ENCODE measurements around the gene ALDH1A3.

Gene ALDH1A3

DNA sequence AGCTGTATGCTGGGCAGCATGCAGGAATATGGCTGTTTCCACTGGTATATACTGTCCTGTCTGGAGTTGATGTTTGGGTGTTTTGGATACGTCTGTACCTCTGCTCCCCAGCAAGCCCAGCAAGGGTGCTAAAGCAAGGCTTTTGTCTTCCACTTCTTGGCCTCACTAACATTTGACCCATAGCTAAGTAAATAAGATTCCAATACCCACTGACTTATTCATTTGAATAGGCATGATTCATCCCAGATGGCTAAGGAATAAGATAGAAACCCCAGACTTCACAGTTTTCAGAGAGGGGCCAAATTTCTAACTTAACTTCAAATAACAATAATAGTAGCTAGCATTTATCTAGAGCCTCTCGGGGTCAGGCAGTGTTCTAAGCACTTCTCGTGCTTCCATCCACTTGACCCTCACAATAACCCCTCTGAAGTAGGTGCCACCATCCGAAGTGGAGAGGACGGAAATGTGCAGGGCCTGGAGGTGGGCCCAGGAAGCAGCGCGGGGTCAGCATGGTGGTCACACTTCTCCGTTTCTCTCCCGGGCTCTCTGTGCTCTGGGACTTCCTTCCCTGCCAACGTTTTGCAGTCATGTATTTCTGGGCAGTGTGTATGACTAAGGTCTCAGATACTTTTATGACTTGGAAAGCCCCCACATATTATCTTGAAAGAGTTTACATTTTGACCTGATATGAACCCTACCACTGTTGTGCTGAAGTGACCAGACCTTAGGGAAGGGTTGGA, 78.9 kb downstream of the ALDH1A3 start:
- DNase-seq: no peak

DNA sequence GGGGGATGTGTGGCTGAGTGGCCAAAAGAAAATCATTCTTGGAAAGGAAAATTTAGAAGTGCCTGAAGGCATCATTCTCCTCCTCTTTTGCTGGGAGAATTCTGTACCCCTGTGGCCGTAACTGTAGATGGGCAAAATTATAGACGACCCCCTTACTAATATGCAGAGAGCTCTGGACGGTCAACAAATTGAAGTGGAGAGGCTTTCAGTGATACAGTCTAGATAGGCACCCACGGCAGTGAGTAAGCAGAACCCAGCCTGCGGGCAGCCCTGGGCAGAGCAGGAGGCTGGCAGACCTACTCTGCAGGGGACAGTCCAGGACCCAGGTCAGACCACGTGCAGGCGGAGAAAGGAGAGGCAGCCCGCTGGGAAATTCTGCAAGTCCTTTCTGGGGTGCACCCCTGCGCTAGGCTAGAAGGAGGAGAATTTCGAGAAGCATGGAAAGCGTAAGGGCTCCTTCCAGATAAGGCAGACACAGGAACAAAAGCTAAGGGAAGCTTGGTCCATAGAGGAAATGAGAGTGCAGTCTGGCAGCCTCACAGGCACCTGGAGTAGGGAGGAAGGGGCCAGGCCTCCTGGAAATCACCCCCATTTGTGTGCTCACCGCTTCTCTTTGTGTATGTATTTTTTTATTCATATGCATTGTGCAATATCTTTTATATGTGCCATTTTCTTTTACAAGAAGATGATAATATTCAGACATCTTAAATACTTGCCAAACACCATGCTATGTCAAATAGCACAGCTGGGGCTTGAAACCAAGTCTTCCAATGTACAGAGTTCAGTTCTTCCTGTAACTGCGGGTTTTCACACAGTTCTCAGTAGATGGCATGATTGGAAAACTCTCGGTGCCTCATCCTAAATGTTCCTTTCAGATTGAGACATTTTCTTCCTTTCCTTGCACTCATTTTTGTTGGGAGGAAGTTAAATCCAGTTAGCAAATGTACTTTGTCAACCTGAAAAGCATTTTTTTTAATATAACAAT, 79.7 kb downstream of the ALDH1A3 start:
- DNase-seq: no peak

All from CD4-positive, alpha-beta T cell treated with Interleukin-21 for 1 hour (primary cell).